ENCODE data around the gene STIMATE. TPM values are rescaled to one million over a fixed set of nuclear protein-coding genes. Genes with fewer than 3 reads are reported as not detected.

The STIMATE gene
- total and polyA plus RNA-seq, 12 donors: 15.4 to 42.8 (median 22.2) TPM

GRCh38 chr3:52817221-52817620, 80.1 kb downstream of the STIMATE start:
- no peak for DNase-seq
- no peaks in the 10 kb centered on the region for H3K27me3 ChIP-seq
- H3K36me3 ChIP-seq (replicated peaks in 1 of 2): peaks cover 0 to 3% of the 10 kb centered on the region in 2 donors
- no peak overlapping the region for H3K4me3 ChIP-seq
- no peaks in the 10 kb centered on the region for H3K9me3 ChIP-seq (replicated peaks in 1 of 3)
- TF ChIP-seq CTCF (IDR thresholded peaks at IDR 0.05): no peak
- no peak for TF ChIP-seq POLR2A (IDR thresholded peaks at IDR 0.05)
- no peaks in the 10 kb centered on the region for H3K4me1 ChIP-seq (replicated peaks in 1 of 2)
- intact Hi-C loops (cut with DNase I): no loop called here
- H3K27ac ChIP-seq: no peak overlapping the region
- WGBS, 4 donors: 95 to 99% (median 97%) methylated on average over 8 to 10 of the region's 10 CpGs

GRCh38 chr3:52816654-52817053, 80.7 kb downstream of the STIMATE start:
- Histone ChIP-seq H3K4me3 (no peak overlapping the region), H3K27me3 (no peaks in the 10 kb centered on the region), H3K9me3 (replicated peaks in 1 of 3) (no peaks in the 10 kb centered on the region), H3K36me3 (replicated peaks in 1 of 2) (peaks cover 0 to 3% of the 10 kb centered on the region in 2 donors), H3K4me1 (replicated peaks in 1 of 2) (no peaks in the 10 kb centered on the region), H3K27ac (no peak overlapping the region)
- intact Hi-C loops (cut with DNase I): no loop called here
- 92 to 100% (median 94%) methylated on average over 3 to 10 of the region's 10 CpGs for WGBS, 4 donors
- TF ChIP-seq CTCF (IDR thresholded peaks at IDR 0.05) (no peak), POLR2A (IDR thresholded peaks at IDR 0.05) (no peak)
- DNase-seq: no peak

- Histone ChIP-seq H3K27ac (no peak overlapping the region), H3K4me1 (replicated peaks in 1 of 2) (no peaks in the 10 kb centered on the region), H3K9me3 (replicated peaks in 1 of 3) (no peaks in the 10 kb centered on the region), H3K4me3 (no peak overlapping the region), H3K36me3 (replicated peaks in 1 of 2) (peaks cover 0 to 3% of the 10 kb centered on the region in 2 donors), H3K27me3 (no peaks in the 10 kb centered on the region)
- DNase-seq: no peak
- 84 to 94% (median 92%) methylated on average over 3 to 6 of the region's 6 CpGs for WGBS, 4 donors
- intact Hi-C loops (cut with DNase I): no loop called here
- no peak for TF ChIP-seq CTCF (IDR thresholded peaks at IDR 0.05)
- no peak for TF ChIP-seq POLR2A (IDR thresholded peaks at IDR 0.05)
Observed at GRCh38 chr3:52816199-52816598, 81.1 kb downstream of the STIMATE start.

GRCh38 chr3:52813810-52814209, 83.5 kb downstream of the STIMATE start:
- H3K9me3 ChIP-seq (replicated peaks in 1 of 3): no peaks in the 10 kb centered on the region
- H3K4me1 ChIP-seq (replicated peaks in 1 of 2): no peaks in the 10 kb centered on the region
- WGBS, 4 donors: 82 to 91% (median 88%) methylated on average over 3 to 8 of the region's 8 CpGs
- intact Hi-C loops (cut with DNase I): no loop called here
- no peaks in the 10 kb centered on the region for H3K36me3 ChIP-seq (replicated peaks in 1 of 2)
- no peak overlapping the region for H3K4me3 ChIP-seq
- DNase-seq: no peak
- no peak overlapping the region for H3K27ac ChIP-seq
- TF ChIP-seq CTCF (IDR thresholded peaks at IDR 0.05) (no peak), POLR2A (IDR thresholded peaks at IDR 0.05) (no peak)
- H3K27me3 ChIP-seq: no peaks in the 10 kb centered on the region

Data from adrenal gland (tissue), 12 donors.